HPDE6-E6E7 (cell line): ENCODE results near the gene LRRC63.
"Not testable (repeated sequence)": the region's sequence is repeated elsewhere in the genome, so short reads cannot be mapped to it uniquely, and the experiment has no call there.

Experiments
- DNase-seq: peaks from one replicate; pipeline ENCODE4 v3.0.0; 2011; ENCODE audit warnings: missing footprints; ENCODE audit errors: extremely low spot score

Gene LRRC63

GRCh38 chr13:46181840-46182490, 29.8 kb upstream of the LRRC63 start, which contains the start of gene LCP1:
Gene LCP1 (minus strand): TSS chr13:46182177. CDS start chr13:46159662, 22,515 bp downstream.
- DNase-seq, result no peak

DNA sequence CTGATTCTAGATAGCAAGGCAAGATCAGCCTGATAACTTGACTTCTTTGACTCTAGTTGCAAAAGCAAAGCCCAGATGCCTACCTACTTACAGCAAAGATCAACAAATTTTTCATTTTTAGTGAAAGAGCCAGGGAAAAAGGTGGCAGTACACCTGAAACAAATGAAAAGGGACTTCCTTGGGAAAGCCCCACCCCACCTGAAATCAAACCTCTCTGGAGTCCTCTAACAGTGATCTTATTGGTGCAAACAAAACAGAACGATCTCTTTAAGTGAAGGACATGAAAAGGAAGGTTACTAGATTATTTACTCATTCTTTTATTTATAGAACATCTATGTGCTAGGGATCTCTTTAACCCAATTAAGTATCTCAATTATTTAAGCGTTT, 29.2 kb upstream of the LRRC63 start:
- no peak for DNase-seq

GRCh38 chr13:46183018-46183946, 28.4 kb upstream of the LRRC63 start:
- no peak for DNase-seq

GRCh38 chr13:46184277-46184699, 27.4 kb upstream of the LRRC63 start:
- DNase-seq, result no peak

GRCh38 chr13:46185634-46186033, 26.1 kb upstream of the LRRC63 start:
- no peak for DNase-seq

GRCh38 chr13:46192412-46192811, 19.3 kb upstream of the LRRC63 start:
- no peak for DNase-seq

- no peak for DNase-seq
Measured at GRCh38 chr13:46195016-46195415, 16.7 kb upstream of the LRRC63 start.

- no peak for DNase-seq
Measured at GRCh38 chr13:46197299-46198048, 14.3 kb upstream of the LRRC63 start.

- DNase-seq, result no peak
Measured at GRCh38 chr13:46198696-46199193, 13.0 kb upstream of the LRRC63 start.

- no peak for DNase-seq
Measured at GRCh38 chr13:46202188-46202795, 9.4 kb upstream of the LRRC63 start.

DNA sequence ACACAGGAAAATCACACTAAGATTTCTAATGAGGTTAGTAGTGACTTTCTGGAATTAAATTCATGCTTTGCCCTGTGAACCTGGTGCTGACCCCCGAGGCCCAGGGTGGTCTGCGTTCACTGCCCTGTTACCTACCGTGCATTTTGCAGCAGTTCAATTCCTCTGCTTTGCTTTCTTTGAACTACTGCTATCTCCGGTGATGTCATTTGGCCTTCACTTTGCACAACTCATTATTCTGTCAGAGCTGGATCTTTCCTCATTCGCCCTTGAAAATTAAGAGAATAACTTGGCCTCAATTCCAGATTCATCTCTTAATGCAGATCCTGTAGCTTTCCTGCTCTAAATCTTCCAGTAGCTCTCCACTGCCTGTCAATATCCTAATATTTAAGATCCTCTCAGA, 8.8 kb upstream of the LRRC63 start:
- no peak for DNase-seq

GRCh38 chr13:46206143-46206542, 5.6 kb upstream of the LRRC63 start:
- DNase-seq, result no peak

GRCh38 chr13:46207828-46208227, 3.9 kb upstream of the LRRC63 start:
- no peak for DNase-seq

GRCh38 chr13:46210362-46211083, 1.2 kb upstream of the LRRC63 start:
- DNase-seq, result no peak

GRCh38 chr13:46211116-46211482, 629 bp upstream of the LRRC63 start:
- DNase-seq, result no peak

DNA sequence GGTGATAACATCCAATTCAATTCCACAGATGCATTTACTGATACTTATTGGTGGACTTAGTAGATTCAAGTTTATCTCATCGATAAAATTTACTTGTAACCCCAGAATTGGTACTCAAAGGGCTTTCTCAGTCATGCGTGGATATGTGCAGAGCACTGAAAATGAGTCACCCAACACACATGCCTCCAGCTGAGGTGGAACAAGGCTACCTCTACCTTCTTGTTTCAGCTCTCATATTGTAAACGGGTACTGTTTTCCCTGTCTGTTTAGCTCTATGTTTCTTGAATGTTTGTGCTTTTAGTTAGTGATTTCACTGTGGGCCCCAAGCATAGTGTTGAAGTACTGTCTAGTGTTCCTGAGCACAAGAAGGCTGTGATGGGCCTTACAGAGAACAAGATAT, 1.5 kb downstream of the LRRC63 start:
- no peak for DNase-seq

GRCh38 chr13:46214741-46215140, 3.0 kb downstream of the LRRC63 start:
- DNase-seq, result not testable (repeated sequence)

DNA sequence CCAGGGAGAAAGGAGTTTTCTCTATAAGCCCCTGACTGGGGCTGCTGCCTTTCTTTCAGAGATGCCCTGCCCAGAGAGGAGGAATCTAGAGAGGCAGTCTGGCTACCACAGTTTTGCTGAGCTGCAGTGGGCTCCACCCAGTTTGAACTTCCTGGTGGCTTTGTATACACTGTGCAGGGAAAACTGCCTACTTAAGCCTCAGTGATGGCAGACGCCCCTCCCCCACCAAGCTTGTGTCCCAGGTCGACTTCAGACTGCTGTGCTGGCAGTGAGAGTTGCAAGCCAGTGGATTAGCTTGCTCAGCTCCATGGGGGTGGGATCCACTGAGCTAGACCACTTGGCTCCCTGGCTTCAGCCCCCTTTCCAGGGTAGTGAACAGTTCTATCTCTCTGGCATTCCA, 8.5 kb downstream of the LRRC63 start:
- DNase-seq, result not testable (repeated sequence)

GRCh38 chr13:46229251-46229650, 17.5 kb downstream of the LRRC63 start:
- DNase-seq, result no peak

GRCh38 chr13:46232281-46232680, 20.6 kb downstream of the LRRC63 start:
- no peak for DNase-seq

- DNase-seq, result no peak
Measured at GRCh38 chr13:46235286-46235685, 23.6 kb downstream of the LRRC63 start.
